ENCODE measurements around the gene DDX10. TPM values are rescaled to one million over a fixed set of nuclear protein-coding genes. Genes with fewer than 3 reads are reported as not detected.
A peak's percentile ranks its signal among the peaks of the same experiment; 100 is the strongest.

Gene DDX10
- total RNA-seq, 1 experiment from 2014 or later, result 40.4 TPM

DNA sequence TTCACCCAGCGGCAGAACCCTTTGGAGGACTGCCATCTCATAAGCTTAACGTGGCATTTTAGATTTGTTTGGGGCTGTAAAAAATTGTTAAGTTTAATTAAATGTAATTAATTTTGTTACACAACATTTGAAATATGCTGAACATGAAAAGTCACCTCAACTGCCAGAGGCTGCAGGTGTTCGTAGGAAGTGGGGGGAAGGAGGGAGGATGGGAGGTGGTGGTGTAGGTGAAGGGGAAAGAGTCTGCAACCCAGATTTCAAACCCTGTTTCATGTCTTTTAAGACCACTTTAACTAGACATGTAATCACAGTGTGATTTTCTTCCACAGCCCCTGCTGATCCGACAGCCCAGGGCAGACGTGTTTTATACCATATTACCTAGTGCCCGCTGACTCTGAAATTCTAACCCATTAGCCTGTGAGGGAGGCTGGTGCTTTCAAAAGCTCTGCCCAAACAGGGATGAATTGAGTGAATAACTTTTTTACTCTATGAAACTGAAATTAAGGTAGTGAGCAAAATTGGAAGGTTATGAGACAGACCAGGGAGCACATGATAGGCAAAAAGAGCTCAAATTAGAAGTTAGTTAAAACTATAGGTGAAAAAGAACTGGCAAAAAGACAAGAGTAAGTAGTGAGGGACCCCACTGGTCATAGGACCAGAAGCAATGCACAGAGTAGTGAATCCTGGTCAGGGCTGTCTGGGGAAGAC lies 279.8 kb downstream of the DDX10 start:
- in situ Hi-C loops (cut with HindIII; ENCODE audit: low sequenced_read_pairs), result no loop called here

DNA sequence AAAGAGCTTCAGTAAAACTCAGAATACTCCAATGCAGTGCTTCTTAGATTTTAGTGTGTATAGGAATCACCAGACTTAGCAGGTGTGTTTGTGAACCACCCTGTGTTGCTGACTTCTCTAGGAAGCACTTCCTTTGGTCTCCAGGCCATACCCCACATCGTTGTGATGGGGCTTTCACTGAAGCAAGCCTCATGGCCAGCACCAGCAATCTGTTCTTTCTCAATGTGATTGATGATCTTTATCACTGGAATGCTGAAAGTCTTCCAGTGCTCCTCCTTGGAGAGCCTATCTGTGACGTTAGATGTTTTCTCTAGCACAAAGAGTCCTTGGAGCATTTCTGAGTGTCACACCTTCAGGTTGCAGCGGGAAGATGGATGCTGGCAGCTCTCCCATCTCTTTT lies 280.5 kb downstream of the DDX10 start:
- DNase-seq (ENCODE audit: low spot score), result no peak

More for the DNA sequence above, 279.8 kb downstream of the DDX10 start:
- DNase-seq (ENCODE audit: low spot score), result no peak

DNA sequence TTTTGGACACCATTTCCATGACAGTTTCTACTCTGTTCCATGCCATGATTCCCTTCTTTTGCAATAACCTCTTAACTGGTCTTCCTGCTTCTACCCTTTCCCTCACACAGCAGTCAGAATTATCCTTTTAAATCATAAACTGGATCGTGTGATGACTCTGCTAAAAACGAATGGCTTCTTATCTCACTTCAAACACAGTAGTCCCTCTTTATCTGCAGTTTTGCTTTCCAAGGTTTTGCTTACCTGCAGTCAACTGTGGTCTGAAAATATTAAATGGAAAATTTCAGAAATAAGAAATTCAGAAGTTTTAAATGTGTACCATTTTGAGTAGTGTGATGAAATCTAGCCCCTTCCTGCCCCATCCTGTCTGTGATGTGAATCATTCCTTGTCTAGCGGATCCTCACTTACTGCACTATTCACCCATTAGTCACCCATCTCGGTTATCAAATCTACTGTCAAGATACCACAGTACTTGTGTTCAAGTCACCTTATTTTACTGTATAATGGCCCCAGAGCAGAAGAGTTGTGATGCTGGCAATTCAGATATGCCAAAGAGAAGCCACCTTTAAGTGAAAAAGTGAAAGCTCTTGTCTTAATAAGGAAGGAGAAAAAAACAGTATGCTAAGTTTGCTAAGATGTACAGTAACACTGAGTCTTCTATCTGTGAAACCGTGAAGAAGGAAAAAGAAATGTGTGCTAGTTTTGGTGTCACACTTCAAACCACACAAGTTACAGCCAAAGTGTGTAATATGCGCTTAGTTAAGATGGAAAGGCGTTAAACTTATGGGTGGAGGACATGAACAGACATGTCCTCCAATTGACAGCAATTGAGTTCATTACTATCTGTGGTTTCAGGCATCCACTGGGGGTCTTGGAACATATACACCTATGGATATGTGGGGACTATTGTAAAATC lies 283.0 kb downstream of the DDX10 start:
- in situ Hi-C loops (cut with HindIII; ENCODE audit: low sequenced_read_pairs), result no loop called here
- no peak for DNase-seq (ENCODE audit: low spot score)

More for the DNA sequence above, 280.5 kb downstream of the DDX10 start:
- in situ Hi-C loops (cut with HindIII; ENCODE audit: low sequenced_read_pairs), result no loop called here

DNA sequence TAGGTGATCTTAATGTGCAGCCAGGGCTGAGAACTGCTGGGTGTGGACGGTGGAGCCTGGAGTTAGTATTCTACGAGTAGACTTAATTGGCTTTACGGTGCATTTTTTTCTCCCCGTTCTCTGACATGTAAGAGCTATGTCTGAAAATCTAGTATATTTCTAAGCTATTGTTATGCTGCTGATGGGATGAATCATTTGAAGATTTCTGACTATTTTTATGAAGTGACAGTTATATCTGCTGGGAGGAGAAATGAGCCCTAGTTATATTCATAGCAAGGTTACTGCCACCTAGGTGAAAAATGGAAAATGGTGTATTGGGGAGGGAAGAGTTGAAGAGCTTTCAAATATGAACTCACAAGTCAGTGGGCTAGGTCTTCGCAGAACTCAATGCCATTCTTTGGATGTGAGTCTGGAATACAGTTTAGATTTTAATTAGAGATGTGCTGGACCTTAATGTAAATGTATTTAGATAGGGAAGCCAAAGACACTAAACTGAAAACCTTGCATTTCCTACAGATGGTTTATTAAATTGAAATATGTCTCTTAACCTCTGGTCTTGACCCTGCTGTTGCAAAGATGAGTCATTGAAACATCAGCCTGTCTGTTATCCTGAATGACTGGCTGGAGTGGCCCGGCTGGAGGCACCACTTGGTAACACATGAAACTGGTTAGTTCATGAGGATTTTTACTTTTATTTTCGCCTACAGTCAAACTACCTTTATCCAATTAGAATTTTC lies 293.7 kb downstream of the DDX10 start:
- no peak for DNase-seq (ENCODE audit: low spot score)

DNA sequence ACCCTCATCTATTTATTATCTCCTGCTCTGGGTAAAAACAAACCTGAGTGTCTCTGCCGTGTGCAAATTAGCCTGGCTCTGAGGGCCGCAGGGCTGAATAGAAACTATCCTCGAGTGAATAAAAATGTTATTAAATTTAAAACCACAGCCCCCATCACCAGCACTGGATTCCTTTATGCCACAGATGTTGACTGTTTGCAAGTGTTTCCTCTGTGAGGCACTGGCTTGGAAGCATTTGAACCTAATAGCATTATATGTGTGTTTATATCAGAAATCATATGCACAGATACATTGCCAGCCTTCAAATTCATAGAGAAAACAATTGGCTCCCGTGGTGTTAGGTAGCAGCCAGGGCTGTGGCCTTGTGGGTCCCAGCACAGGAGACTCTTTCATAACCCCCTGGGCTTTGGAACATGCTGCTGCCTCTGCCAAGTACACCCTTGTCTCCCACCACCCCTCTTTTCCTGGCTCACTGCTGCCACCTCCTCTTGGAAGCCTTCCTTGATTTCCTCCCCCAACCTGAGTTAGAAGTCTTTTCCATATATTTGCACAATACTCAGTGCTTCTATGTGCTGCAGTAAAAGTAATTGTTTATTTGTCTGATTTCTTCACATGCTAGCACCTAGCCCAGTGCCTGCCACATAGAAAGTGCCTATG lies 294.4 kb downstream of the DDX10 start:
- in situ Hi-C loops (cut with HindIII; ENCODE audit: low sequenced_read_pairs), result no loop called here
- no peak for DNase-seq (ENCODE audit: low spot score)

More for the DNA sequence above, 293.7 kb downstream of the DDX10 start:
- in situ Hi-C loops (cut with HindIII; ENCODE audit: low sequenced_read_pairs), result no loop called here

DNA sequence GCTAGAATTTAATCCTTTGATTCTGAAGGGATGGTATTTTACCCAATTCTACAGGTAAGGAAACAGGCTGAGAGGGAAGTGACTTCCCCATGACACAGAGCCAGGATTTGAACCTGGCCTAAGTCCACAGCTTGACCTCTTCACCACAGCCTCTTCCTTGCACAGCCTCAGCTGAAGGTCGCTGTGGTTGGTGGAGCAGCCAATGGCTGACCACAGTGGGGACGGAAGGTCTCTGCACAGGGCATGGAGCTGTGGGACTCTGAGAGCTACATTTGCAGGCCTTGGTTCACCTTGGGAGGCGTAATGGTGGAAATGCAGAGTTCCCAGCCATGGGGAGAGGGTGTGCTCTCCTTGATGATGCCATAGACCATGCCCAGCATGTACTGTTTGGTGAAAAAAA lies 295.0 kb downstream of the DDX10 start:
- DNase-seq (ENCODE audit: low spot score), result no peak
- in situ Hi-C loops (cut with HindIII; ENCODE audit: low sequenced_read_pairs), result no loop called here

DNA sequence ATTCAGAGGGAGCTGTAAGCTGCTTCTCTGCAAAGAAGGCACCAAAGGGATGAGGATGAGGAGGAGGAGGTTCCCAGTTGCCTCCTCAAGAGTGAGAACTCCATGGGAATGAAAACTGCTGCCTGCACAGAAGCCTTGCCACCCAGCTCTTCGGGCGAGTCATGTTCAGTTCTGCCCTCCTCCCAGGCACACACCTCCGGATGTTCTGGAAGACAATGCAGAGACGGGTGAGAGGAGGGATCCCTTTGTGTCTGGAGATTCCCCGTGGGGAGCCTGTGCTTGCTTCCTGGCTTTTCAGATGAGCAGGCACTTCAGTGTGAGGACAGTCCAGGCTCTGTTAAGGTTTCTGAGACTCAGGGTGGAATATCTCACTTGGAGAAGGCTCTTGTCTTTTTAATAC lies 295.6 kb downstream of the DDX10 start:
- in situ Hi-C loops (cut with HindIII; ENCODE audit: low sequenced_read_pairs), result no loop called here

DNA sequence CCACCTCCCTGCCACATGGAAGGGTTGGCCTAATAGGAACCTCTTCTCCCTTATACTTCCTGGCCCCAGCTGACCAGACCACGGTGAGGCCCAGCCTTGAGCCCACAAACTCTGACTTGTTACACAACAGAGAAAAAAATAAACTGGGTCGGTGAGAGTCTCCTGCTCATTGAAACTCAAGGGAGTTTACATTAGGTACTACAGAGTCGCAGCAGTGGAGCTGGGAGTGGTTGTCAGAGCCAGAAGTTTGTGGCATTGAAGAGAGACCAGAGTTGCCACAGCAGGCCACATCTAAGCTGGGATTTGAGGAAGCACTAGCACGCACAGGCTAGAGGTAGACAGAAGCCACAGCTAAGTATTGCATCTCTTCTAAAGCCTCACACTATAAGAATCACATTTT lies 296.2 kb downstream of the DDX10 start:
- in situ Hi-C loops (cut with HindIII; ENCODE audit: low sequenced_read_pairs), result no loop called here
- DNase-seq (ENCODE audit: low spot score), result no peak

More for the DNA sequence above, 295.6 kb downstream of the DDX10 start:
- no peak for DNase-seq (ENCODE audit: low spot score)

DNA sequence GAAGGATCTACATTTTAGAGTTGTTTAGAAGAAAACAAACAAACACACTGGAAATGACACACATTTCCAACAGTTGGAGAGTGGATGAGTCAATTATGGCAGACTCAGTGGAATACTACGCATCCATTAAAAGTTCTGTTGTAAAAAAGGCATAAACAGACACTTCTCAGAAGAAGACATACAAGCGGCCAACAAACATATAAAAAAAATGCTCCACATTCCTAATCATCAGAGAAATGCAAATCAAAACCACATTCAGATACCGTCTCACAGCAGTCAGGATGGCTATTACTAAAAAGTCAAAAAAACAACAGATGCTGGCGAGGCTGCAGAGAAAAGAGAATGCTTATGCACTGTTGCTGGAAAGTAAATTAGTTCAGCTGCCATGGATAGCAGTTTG lies 298.2 kb downstream of the DDX10 start:
- no peak for DNase-seq (ENCODE audit: low spot score)
- in situ Hi-C loops (cut with HindIII; ENCODE audit: low sequenced_read_pairs), result no loop called here

DNA sequence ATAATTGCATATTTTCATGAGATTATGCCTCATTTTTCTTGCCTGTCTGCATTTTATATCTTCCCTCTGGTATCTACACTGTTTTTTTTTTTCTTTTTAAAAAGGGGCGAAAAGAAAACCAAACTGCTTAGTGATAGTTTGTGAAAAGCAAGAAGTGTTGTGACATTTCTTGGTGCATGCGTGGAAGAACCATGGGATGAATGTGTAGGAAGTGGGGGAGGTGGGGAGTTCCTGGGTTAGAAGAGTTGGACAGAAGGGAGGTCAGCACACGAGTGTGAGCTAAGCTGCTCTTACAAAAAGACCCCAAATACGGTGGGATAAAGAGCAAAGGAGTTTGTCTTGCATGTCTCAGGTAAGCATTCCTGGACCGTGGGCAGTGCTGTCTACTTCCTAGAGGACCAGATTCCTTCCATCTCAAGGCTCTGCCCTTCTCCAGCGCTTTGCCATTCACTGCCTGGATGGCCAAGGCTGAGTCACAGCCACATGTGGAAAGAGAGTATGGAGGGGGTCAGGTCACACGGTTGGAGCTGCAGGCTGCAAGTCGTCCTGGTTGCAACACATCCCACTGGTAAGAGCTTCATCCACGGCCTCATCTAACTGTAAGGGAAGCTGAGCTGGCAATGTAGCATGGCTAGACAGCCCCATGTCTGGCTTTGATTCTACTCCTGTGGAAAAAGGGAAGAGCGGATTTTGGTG lies 300.6 kb downstream of the DDX10 start:
- DNase-seq (ENCODE audit: low spot score), result no peak

DNA sequence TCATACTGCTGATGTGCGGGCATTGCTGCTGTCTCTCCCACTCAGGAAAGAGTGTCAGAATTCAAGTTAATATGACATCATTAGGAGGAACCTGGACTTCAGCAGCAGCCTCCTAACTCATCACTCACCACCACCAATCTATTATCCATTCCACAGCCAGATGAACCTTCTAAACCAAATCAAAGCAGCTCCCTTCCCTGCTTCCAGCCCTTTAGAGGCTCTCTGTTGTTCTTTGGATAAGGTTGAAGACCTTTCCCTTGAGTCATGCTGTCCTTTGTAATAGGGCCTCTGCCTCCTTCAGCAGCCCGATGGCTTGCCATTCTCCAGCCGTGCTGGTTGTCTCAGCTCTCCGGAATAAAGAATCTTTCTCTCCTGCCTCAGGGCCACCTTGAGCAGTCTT lies 301.3 kb downstream of the DDX10 start:
- DNase-seq (ENCODE audit: low spot score), result no peak
- in situ Hi-C loops (cut with HindIII; ENCODE audit: low sequenced_read_pairs), result no loop called here

More for the DNA sequence above, 300.6 kb downstream of the DDX10 start:
- in situ Hi-C loops (cut with HindIII; ENCODE audit: low sequenced_read_pairs), result no loop called here

DNA sequence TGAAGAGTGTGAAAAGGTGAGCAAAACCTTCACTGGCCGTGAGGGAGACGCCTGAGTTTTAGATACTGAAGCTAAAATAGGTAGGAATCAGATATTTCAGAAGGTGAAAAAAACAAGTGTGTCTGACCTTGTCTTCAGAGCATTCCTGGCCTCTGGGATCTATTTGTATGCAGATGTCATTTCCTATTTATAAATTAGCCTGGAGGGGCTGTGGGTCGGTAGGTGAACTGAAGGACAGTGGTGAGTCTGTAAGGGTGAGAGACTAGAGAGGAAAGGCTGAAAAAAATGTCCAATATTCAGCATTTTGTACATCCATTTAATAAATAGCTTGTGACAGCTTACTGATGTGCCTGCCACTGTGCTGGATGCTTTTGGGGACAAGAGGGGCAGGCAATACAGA lies 302.1 kb downstream of the DDX10 start:
- no peak for DNase-seq (ENCODE audit: low spot score)
- in situ Hi-C loops (cut with HindIII; ENCODE audit: low sequenced_read_pairs), result no loop called here

DNA sequence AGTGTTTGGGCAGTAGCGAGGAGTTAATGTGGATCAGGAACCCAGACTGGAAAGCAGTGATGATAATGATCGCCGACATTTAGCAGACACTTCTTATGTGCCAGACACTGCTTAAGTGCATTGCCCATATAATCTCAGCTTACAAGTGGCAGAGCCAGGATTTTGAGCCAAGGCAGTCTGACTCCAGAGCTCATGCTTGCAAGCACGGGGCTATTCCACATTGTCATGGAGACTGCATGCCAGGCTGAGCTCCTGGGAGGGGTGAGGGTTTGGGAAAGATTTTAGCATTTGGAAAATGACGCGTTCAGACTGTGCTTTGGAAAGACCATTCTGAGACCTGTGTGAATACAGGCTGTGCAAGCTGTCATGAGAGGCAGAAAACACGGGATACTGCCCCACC lies 302.7 kb downstream of the DDX10 start:
- peak; percentile 84 for DNase-seq (ENCODE audit: low spot score)
- in situ Hi-C loops (cut with HindIII; ENCODE audit: low sequenced_read_pairs), result no loop called here

DNA sequence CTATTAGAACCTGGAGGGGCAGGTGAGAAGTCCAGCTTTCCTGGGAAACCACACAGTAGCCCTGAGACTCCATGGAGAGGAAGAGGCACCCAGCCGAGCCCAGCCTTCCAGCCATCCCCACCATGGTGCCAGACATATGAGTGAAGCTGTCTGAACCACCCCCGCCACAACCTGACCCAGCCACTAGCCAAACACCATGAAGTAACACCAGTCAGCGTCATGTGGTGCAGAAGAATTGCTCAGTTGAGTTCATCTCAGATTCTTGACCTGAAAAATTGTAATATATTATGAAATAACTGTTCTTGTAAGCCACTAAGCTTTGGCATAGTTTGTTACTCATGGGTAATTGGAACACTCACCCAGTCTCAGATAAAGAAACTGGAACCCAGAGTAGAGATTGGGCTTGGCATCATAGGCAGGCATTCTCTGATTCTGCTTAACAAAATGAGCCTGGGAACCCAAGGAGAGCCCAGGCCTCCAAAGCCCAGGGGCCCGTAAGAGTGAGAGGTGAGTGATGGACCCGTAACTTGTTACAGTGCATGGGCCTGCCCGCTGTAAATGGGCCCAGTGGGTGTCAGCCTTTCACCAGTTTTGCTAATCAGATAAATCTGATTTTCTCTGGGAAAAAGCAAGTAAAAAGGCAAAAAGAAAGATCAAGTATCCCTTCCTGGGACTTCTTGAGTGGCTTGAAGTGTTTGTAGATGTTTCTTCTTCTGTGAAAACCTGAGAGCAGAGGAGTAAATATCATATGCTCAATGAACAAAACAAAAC lies 305.5 kb downstream of the DDX10 start:
- DNase-seq (ENCODE audit: low spot score), result no peak
- in situ Hi-C loops (cut with HindIII; ENCODE audit: low sequenced_read_pairs), result no loop called here

DNA sequence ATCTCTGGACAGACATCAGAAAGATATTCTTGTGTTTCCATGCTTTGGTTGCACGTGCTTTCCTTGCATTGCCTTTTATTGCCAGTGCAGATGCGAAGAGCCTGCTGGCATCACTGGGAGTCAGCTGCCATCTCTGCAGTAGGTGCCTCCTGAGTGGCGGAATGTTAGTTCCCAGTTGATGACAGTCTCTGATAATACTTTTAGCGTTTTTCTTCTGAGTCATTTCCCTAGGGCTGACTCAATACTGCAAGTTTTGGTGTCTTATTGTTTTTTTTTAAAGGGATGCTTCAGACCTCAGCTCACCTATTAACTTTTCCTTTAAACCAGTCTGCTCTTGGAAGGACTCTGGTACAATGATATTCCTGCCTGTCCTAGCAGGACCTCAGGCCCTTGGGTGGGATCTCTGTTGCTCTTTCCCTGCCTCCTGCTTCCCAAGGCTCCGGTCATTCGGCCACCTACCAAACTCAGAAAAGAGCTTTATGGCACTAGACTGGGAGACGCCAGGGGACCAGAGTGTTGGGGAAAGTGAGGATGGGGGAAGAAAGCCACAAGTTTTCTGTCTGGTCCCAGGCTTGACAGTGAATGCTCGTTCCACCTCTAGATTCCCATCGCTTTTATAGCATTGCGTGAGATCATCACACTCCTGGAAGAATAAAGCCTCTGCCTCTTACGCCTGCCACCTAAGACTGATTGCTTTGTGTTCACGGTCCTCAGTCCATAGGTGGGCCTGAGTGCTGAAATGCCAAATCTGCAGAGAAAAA lies 308.7 kb downstream of the DDX10 start:
- in situ Hi-C loops (cut with HindIII; ENCODE audit: low sequenced_read_pairs), result no loop called here
- DNase-seq (ENCODE audit: low spot score), result peak; percentile 26

DNA sequence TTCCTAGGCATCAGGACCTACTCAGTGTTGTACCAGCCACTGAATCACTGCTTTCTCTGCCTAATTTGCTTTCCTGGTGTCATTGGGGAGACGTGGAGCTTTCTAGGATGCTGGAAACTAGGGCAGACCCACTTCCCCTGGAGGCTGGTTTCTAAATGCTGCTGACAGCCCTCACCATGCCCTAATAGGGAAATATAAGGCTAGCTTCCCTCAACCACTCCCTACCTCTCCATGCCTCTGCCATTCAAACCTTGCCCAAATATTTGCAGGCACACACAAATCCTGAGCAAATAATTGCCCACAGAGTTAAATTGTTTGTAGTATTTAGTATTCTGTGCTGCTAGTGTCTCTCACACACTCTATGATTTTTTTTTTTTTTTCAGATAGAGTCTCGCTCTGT lies 310.2 kb downstream of the DDX10 start:
- DNase-seq (ENCODE audit: low spot score), result no peak
- in situ Hi-C loops (cut with HindIII; ENCODE audit: low sequenced_read_pairs), result no loop called here

DNA sequence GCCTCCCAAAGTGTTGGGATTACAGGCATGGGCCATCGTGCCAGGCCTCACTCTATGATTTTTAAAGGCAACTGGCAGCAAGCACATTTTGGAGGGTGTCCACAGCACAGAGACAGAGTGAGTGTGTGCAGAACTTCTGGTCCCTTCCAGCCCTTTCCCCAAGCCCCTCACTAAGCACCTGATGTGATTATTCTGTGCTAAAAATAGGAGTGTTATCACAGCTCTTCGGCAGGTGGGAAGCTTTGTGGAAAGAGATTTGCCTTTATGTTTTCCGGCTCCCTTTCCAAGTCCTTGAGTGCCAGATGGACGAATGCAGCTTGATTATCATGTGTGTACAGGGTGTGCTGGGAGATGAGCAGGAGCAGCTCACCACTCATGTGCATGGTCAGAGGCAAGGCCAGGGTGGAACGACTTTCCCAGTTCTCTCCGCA lies 310.8 kb downstream of the DDX10 start:
- DNase-seq (ENCODE audit: low spot score), result peak; percentile 93
- in situ Hi-C loops (cut with HindIII; ENCODE audit: low sequenced_read_pairs), result no loop called here

Data from G401 (cell line).